Fibroblast of skin of abdomen (primary cell): ENCODE data around the gene PLEKHG5.
"Not testable (repeated sequence)": the region's sequence is repeated elsewhere in the genome, so short reads cannot be mapped to it uniquely, and the experiment has no call there.

ENCODE experiments used
- DNase-seq: peaks from one replicate; pipeline ENCODE4 v3.0.0-alpha.2; 2013

Gene PLEKHG5

DNA sequence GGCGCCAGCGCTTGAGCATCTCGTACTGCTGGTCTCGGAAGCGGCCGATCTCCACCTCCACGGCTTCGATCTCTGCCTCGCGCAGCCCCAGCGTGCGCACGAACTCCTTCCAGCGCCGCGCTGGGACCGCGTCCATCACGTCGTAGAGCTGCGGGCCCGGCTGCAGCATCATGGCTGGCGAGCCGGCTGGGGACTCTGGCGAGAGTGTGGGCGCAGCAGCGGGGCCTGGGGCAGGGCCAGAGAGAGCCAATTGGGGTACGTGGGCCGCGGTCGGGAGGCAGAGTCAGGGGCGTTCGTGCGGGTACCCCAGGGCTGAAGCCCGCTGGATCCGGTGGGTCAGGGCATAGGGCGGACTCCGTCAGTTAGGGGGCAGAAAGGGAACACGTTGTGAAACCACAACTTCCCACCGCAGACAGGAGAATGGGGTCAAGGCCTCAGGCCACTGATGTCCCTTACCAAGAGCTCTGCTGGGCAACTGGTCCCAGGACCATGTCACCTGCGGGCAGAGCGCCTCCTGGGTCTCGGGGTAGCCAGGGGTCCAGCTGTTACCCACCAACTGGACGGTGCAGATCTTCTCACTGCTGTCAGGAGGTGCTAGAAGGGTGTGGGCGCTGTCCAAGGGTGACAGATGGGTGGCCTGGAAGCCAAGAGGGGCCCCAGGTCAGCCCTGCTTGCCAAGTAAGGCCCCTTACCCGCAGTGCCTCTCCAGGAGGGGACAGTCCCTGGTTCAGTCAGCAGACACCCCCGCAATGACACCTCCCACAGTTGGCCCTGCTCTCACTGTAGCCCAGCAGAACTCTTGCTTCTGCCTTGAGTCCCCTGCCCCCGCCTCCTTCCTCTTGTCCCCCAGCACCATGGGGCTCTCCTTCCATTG is 29.7 kb downstream of the PLEKHG5 start:
- DNase-seq = no peak

DNA sequence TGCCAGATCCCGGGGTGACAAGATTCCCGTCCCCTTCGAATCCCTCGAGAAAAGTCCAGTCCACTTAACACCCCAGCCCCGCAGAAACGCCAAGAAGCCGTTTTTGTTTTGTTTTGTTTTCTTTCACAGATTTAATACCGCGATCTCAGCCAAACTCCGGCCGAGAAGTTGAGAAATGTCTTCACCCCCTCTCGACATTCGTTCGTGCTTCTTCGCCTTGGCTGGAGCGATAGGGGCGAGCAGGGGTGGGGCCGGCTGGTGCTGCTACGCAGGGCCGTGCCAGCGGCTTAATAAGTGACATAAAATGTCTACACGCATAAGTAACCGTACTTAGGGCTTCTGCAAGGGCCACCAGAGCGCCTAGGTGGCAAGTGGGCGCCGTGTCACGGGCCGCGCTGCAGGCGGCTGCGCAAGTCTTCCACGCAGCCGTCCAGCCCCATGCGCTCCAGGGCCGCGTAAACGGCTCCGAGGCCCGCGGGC is 30.4 kb downstream of the PLEKHG5 start:
- DNase-seq = no peak

- no peak for DNase-seq
These were observed 31.0 kb downstream of the PLEKHG5 start for GRCh38 chr1:6460301-6461050.

- no peak for DNase-seq
These were observed 31.6 kb downstream of the PLEKHG5 start for GRCh38 chr1:6459850-6460265.

GRCh38 chr1:6456800-6457466 is 34.5 kb downstream of the PLEKHG5 start:
- DNase-seq = no peak

- DNase-seq = not testable (repeated sequence)
These were observed 35.5 kb downstream of the PLEKHG5 start for GRCh38 chr1:6455752-6456520.

- no peak for DNase-seq
These were observed 36.4 kb downstream of the PLEKHG5 start for GRCh38 chr1:6454856-6455751.

DNA sequence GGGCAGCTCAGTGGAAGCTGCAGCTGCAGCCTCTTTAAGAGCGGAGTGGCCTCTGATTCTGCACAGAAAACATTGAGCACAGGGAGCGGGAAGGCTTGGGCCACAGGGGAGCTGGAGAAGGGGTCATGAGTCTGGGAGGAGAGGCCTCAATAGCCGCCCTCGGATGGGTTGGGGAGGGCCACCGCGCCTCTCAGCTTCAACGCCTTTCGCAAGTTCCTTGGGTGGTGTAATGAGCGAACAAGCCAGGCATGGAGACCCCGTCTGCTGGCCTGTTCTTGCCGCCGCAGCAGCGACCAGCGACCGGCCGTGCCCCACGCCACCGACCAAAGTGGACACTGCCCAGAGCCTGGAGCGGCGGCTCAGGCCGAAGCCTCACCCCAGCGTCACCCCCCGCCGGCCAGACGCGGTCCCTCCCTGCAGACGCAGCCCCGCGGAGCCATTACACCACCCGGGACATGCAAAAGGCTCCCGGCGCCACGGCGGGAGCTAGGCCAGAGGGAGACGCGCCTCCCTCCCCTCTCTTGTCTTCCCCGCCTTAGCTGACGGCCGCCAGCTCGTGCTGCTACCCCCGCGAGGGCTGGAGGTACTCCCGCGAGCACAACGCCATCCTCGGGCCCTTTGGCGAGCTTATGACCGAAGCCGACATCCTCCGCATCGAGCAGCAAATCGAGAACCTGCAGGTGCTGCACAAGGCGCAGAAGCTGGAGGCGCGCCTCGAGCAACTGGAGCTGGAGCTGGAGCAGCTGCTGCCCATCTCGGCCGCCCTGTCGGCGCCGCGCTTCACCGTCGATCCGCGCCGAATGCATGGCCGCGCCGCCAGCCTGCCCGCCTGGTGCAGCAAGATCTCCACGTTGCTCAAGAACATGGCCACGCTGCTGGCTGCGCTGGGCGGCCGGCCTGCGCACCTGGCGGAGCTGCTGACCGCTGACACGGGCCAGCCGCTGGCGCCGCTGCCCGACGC is 37.3 kb downstream of the PLEKHG5 start:
- DNase-seq = not testable (repeated sequence)

- DNase-seq = no peak
These were observed 40.5 kb downstream of the PLEKHG5 start for GRCh38 chr1:6450943-6451373.

DNA sequence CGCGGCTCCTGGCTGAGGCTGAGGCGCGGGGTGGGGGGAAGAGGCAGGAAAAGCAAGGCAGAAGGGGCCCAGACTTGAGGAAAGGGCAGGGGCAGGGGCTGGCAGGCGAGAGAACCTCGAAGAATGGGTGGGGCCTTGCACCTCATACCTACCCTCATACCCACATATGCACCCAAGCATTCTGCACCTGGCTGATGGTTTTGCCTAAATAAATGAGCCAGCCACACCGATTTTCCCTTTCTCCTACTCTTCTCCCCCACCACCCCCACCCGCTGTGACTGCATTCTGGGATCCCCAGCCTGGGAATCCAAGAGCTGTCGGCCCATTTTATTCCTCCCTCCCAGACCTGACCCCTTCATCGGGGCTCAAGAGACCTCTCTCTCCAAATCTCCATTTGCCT is 41.0 kb downstream of the PLEKHG5 start:
- DNase-seq = not testable (repeated sequence)

GRCh38 chr1:6450005-6450450 is 41.4 kb downstream of the PLEKHG5 start:
- DNase-seq = no peak

DNA sequence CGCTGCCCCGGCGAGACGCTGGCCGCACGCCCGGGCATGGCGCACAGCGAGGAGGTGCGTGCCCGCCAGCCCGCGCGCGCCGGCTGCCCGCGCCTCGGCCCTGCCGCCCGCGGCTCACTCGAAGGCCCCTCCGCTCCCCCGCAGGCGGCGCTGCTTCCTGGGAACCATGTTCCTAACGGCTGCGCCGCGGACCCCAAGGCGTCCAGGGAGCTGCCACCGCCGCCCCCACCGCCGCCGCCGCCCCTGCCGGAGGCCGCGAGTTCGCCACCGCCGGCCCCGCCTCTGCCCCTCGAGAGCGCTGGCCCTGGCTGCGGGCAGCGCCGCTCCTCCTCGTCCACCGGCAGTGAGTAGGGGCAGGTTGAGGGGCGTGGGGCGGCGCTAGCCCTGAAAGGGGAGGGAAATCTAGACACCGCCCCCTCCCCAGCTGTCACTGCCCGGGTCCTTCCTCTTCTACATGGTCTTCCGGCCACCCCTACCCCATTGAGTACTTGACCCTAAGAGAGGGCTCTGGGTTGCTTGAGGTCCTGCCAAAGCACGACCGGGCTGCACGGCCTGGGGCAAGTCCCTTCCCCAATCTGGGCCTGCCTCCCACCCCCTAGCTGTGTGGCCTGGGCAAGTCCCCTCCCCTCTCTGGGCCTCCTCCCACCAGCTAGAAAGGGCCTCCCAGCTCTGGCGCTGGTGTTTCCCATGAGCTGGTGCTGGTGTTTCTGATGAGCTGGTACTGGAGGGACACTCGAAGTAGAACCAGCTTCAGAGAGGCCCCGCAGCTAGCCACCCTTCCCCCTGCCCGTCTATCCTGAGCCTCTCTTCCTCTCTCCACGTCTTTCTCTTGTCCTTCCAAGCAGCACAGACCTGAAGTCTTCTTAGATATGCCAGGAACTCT is 42.5 kb downstream of the PLEKHG5 start:
- DNase-seq = no peak

DNA sequence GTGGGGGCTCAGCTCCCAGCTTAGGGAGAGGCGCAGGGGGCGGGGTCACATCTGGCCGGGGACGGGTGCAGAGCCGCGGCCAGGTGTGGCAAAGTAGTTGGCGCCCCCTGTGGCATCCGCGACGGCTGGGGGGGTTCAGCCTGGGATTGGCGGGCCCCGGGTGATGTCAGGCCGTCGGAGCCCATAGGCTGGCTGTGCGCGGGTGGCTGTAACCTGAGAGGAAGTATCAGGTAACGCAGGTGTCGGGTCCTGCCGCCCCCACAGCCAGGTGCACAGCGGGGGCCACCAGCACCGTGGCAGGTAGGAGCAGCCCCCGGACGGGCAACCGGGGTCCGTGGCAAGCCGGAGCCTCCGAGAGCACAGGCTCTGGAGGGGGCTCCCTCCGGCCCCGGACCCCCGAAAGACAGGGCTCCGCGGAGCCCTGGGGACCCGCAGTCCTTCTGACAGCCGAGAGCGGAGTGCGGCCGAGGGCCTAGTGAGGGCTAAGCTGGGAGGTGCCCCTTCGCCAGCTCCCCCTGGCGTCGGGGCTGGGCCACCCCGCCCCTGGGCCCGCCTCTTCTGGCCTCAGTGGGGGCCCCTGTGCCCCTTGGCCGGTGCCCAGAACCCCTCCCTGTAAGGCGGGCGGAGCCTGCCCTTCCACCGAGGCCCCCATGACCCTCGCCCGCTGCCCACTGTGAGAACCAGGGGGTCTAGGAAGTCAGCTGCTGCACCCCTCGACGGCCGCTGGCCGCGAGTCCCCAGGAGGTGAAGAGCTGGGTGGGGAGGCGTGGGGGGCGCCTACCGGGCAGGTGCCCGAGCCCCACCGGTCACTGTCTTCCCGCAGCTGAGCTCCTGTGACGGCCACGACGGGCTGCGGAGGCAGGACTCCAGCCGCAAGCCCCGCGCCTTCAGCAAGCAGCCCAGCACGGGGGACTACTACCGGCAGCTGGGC is 43.4 kb downstream of the PLEKHG5 start:
- DNase-seq = no peak

DNA sequence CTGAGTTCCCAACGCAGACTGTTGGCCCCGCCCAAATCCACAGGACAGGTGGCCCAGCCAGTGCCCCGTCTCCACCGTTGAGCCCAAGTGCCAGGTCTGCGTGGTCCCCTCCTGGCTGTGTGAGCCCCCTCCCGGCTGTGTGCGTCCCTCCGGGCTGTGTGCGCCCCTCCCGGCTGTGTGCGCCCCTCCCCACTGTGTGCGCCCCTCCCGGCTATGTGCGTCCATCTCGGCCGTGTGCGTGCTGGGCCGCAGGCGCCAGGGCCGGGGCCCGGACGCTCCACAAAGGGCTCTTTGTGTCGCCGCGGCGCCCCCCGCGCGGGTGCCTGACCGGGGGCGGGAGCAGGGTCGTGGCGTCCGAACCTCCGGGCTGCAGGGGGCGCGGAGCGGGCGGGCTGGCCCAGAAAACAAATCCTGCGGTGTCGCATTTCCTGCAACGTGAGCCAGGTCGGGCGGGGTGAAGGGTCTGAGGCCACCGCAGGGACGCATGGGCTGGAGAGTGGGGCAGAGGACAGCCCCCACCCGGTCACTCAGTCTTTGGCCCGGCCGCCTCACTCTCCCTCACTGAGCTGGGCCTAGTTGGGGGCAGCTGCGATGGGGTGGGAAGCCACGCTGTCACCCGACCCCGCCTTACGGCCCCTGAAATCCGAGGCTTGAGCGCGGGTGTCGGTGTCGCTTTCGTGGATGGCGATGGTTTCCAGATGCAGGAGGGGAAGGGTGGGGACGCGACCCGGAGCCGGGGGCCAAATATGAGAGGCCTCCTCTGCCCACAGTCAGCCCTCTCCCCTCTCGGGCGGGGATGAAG is 44.2 kb downstream of the PLEKHG5 start:
- no peak for DNase-seq

DNA sequence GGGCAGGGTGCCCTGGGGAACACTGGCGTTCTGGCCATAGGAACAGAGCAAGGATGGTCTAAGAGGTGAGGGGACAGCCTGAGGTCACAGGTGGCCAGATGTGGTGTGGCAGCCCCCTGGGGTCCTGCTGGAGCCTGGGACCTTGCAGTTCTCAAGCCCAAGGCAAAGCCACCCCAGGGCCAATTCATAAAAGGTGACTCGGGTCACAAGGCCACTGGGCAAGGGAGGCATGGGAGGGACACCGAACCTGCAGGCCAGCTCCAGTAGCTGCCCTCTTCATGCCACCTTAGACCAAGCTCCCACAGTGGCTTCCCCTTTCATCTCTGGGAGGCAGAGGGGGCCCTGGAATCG is 44.8 kb downstream of the PLEKHG5 start:
- DNase-seq = no peak

GRCh38 chr1:6445929-6446328 is 45.5 kb downstream of the PLEKHG5 start:
- not testable (repeated sequence) for DNase-seq
